22Rv1 (cell line): ENCODE data around the gene LAMA2.

Source experiments
- ZFX ChIP-seq: fragments of 450-650 bp; IDR thresholded peaks from 2 replicates; pipeline ENCODE4 v1.6.1; 2017; ENCODE audit warnings: antibody characterized with exemption, borderline replicate concordance
- TF ChIP-seq, protein P1 (sequence below): fragments of 450-650 bp; IDR thresholded peaks from 2 replicates; pipeline ENCODE4 v1.5.1; 2017; ENCODE audit warnings: mild to moderate bottlenecking

DNA sequence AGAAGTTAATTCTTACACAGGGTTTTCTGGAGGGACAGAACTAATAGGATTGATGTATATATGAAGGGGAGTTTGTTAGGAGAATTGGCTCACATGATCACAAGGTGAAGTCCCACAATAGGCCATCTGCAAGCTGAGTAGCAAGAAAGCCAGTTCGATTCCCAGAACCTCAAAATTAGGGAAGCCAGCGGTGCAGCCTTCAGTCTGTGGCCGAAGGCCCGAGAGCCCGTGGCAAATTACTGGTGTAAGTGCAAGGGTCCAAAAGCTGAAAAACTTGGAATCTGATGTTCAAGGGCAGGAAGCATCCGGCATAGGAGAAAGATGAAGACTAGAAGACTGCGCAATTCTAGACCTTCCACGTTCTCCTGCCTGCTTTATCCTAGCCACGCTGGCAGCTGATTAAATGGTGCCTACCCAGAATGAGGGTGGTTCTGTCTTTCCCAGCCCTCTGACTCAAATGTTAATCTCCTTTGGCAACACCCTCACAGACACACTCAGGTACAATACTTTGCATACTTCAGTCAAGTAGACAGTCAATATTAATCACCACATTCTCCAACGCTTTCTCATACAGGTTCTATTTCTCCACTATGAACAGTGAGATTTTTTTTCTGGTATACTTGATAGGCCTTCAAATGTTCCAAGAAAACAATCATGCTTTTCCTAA is 357.0 kb downstream of the LAMA2 start:
- TF ChIP-seq, protein P1, sequence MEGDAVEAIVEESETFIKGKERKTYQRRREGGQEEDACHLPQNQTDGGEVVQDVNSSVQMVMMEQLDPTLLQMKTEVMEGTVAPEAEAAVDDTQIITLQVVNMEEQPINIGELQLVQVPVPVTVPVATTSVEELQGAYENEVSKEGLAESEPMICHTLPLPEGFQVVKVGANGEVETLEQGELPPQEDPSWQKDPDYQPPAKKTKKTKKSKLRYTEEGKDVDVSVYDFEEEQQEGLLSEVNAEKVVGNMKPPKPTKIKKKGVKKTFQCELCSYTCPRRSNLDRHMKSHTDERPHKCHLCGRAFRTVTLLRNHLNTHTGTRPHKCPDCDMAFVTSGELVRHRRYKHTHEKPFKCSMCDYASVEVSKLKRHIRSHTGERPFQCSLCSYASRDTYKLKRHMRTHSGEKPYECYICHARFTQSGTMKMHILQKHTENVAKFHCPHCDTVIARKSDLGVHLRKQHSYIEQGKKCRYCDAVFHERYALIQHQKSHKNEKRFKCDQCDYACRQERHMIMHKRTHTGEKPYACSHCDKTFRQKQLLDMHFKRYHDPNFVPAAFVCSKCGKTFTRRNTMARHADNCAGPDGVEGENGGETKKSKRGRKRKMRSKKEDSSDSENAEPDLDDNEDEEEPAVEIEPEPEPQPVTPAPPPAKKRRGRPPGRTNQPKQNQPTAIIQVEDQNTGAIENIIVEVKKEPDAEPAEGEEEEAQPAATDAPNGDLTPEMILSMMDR = no peak
- no peak for TF ChIP-seq ZFX
